K562 (cell line): ENCODE data around the gene CCDC183. TPM values are rescaled to one million over a fixed set of nuclear protein-coding genes. Genes with fewer than 3 reads are reported as not detected.

Experiments used
- ATAC-seq: fragments of 200-7000 bp; cut with Tn5 transposase; 3 replicates; pipeline ENCODE4 v1.9.1; 2020; ENCODE audit warnings: moderate library complexity
- BruUV-seq: library from RNA; stranded (reverse); fragments of 400-500 nt; replicated peaks from 2 replicates; lab custom pipeline; 2021; lab: Mats Ljungman, UMichigan
- CTCF ChIA-PET: fragments of 300-600 bp; formaldehyde crosslinking; extraction: SDS; loops from one replicate; lab custom pipeline; 2021; ENCODE audit warnings: low intra/inter-chr PET ratio; lab: Yijun Ruan, JAX
- POLR2A ChIA-PET: fragments of 300-600, 350-650 bp; sonication (Branson Sonifier 250); formaldehyde crosslinking; extraction: SDS; loops from one replicate; lab custom pipeline; 2021; ENCODE audit warnings: antibody characterized with exemption, inconsistent platforms; lab: Yijun Ruan, JAX
- DNase-seq, 4 experiments: peaks; one replicate each; pipeline versions ENCODE4 v3.0.0 to v3.0.0-alpha.2; 2011 to 2018; ENCODE audit warnings: low spot score in 3 of 4, mixed read lengths in 3 of 4; ENCODE audit errors: extremely low read depth in 1 of 4
- FAIRE-seq: peaks from 2 replicates; lab custom pipeline; 2011; peaks lifted over from hg19 to GRCh38; lab: Jason Lieb, UNC
- H2AFZ ChIP-seq: 2 replicates; pipeline ENCODE4 v1.6.0; 2011; ENCODE audit warnings: low read depth, low read length, control low read depth, inconsistent platforms
- H3K27ac ChIP-seq: fragments of 200-600 bp; 3 replicates; pipeline ENCODE4 v1.8.0; 2011; ENCODE audit warnings: low read depth, mild to moderate bottlenecking, control low read depth, inconsistent platforms, low read length, moderate library complexity, mixed read lengths; ENCODE audit errors: extremely low read depth
- H3K27me3 ChIP-seq, 2 experiments: fragments of 300-600 bp in 1 of 2; 2 replicates in 1 of 2; 3 replicates in 1 of 2; pipeline versions ENCODE4 v1.6.0 to v1.8.0; 2011; ENCODE audit warnings: inconsistent platforms in 2 of 2, low read length in 2 of 2, mild to moderate bottlenecking in 1 of 2, mixed read lengths in 1 of 2, moderate library complexity in 1 of 2; ENCODE audit not compliant: control insufficient read depth in 2 of 2, insufficient read depth in 2 of 2
- H3K36me3 ChIP-seq: fragments of 300-600 bp; 3 replicates; pipeline ENCODE4 v1.8.0; 2011; ENCODE audit warnings: mild to moderate bottlenecking, low read length, inconsistent platforms; ENCODE audit not compliant: control insufficient read depth, insufficient read depth
- H3K4me1 ChIP-seq, 2 experiments: fragments of 200-600 bp in 1 of 2; replicated peaks in 1 of 2; 2 replicates in 1 of 2; 3 replicates in 1 of 2; pipeline versions ENCODE4 v1.5.1 to v1.8.0; 2011; ENCODE audit warnings: inconsistent platforms in 2 of 2, low read length in 2 of 2, mild to moderate bottlenecking in 1 of 2, mixed read lengths in 1 of 2, moderate library complexity in 1 of 2; ENCODE audit not compliant: control insufficient read depth in 2 of 2, insufficient read depth in 2 of 2
- H3K4me2 ChIP-seq: 2 replicates; pipeline ENCODE4 v1.6.1; 2011; ENCODE audit warnings: low read length, control low read depth, inconsistent platforms, mixed read lengths; ENCODE audit not compliant: insufficient read depth
- H3K4me3 ChIP-seq: fragments of 200-600 bp; sonication (generic), shearing (Covaris generic); 2 replicates; pipeline ENCODE4 v1.5.1; 2016; ENCODE audit warnings: control low read depth, inconsistent platforms
- H3K79me2 ChIP-seq: fragments of 200-600 bp; 3 replicates; pipeline ENCODE4 v1.8.0; 2011; ENCODE audit warnings: low read length, inconsistent platforms; ENCODE audit not compliant: control insufficient read depth, insufficient read depth
- H3K9ac ChIP-seq, 2 experiments: 2 replicates each; pipeline versions ENCODE4 v1.6.0 to v1.6.1; 2011; ENCODE audit warnings: low read depth in 2 of 2, low read length in 2 of 2, control low read depth in 1 of 2, inconsistent platforms in 1 of 2, mild to moderate bottlenecking in 1 of 2, mixed read lengths in 1 of 2; ENCODE audit not compliant: insufficient read depth in 1 of 2
- H3K9me1 ChIP-seq: one replicate; pipeline ENCODE4 v1.6.0; 2011; ENCODE audit warnings: inconsistent platforms, mild to moderate bottlenecking, low read length, moderate library complexity; ENCODE audit not compliant: control insufficient read depth, insufficient read depth
- H3K9me3 ChIP-seq: replicated peaks from 2 replicates; pipeline ENCODE4 v1.5.1; 2011; ENCODE audit warnings: low read depth, low read length, inconsistent platforms; ENCODE audit not compliant: control insufficient read depth, insufficient read depth
- H4K20me1 ChIP-seq: replicated peaks from 2 replicates; pipeline ENCODE4 v1.6.1; 2011; ENCODE audit warnings: low read length, inconsistent platforms, mixed read lengths; ENCODE audit not compliant: control insufficient read depth, insufficient read depth
- KLF13 ChIP-seq: fragments of 450-650 bp; IDR thresholded peaks from 2 replicates; pipeline ENCODE4 v1.6.1; 2016; ENCODE audit warnings: missing genetic modification characterization, low read depth, mild to moderate bottlenecking, missing compliant biosample characterization, moderate library complexity, borderline replicate concordance
- KLF6 ChIP-seq: fragments of 250-450 bp; sonication (Bioruptor Pico); IDR thresholded peaks from 2 replicates; pipeline ENCODE4 v1.4.0; 2020; ENCODE audit warnings: mild to moderate bottlenecking, moderate library complexity, borderline replicate concordance
- POLR2B ChIP-seq: fragments of 450-650 bp; IDR thresholded peaks from 2 replicates; pipeline ENCODE4 v1.6.1; 2018; ENCODE audit warnings: low read depth; ENCODE audit not compliant: partially characterized antibody
- PTRF ChIP-seq: fragments of 450-650 bp; IDR thresholded peaks from 2 replicates; pipeline ENCODE4 v1.6.1; 2016; ENCODE audit warnings: mild to moderate bottlenecking, missing genetic modification characterization, missing compliant biosample characterization
- RBFOX2 ChIP-seq: fragments of 200-400 bp; formaldehyde crosslinking; IDR thresholded peaks from 2 replicates; pipeline ENCODE4 v1.6.1; 2017; ENCODE audit warnings: low read depth, mild to moderate bottlenecking, low read length, moderate library complexity
- ZNF274 ChIP-seq: IDR thresholded peaks from 2 replicates; pipeline ENCODE4 v1.6.1; 2011; ENCODE audit warnings: low read depth, mild to moderate bottlenecking, low read length, moderate library complexity, borderline replicate concordance
- WGBS: fragments of 100-300 bp; shearing (Covaris generic); methylation state at CpG from one replicate; pipeline ENCODE4 v1.1.6; 2016; ENCODE audit warnings: low coverage, mixed read lengths; ENCODE audit not compliant: insufficient coverage; ENCODE audit errors: missing lambda C conversion rate; 5-methylcytosine and 5-hydroxymethylcytosine counted together
- in situ Hi-C: fragments of 300-500 bp; cut with MboI; formaldehyde crosslinking; loops from 4 replicates; pipeline ENCODE4 v1.15.0; 2018; ENCODE audit warnings: inconsistent platforms, mixed read lengths
- intact Hi-C: fragments of 100-400 bp; cut with micrococcal nuclease; formaldehyde crosslinking; loops from 2 replicates; pipeline ENCODE4 v1.14.2; 2022
- polyA plus RNA-seq, 8 experiments: library from polyadenylated mRNA; depleted of rRNA in 4 of 8; stranded (reverse) in 5 of 8; unstranded in 3 of 8; fragments of >200 nt; fragmentation: Nextera tagmentation in 2 of 8; fragmentation: Illumina TruSeq in 1 of 8; extraction: Ambion mirVana in 2 of 8; extraction: Trizol in 1 of 8; gene quantifications; 2 replicates each; pipeline versions ENCODE4 v1.2.1 to v1.2.3, GENCODE V29; 2011 to 2014; ENCODE audit warnings: inconsistent platforms in 1 of 8, missing spikeins in 1 of 8
- total RNA-seq, 7 experiments: library from RNA; depleted of rRNA in 6 of 7; stranded (reverse); fragments of >200 nt in 6 of 7; fragmentation: Illumina TruSeq in 2 of 7; extraction: Trizol in 2 of 7; gene quantifications; 2 replicates each; pipeline versions ENCODE4 v1.2.1 to v1.2.3, GENCODE V29; 2011 to 2021; ENCODE audit warnings: low replicate concordance in 1 of 7

CCDC183 gene
- total and polyA plus RNA-seq, 9 of the 15 experiments (the other 6 are each of a cell fraction or from before 2014, with no cell fraction given), result 0.21 to 0.60 (median 0.29) TPM; not detected in 4

DNA sequence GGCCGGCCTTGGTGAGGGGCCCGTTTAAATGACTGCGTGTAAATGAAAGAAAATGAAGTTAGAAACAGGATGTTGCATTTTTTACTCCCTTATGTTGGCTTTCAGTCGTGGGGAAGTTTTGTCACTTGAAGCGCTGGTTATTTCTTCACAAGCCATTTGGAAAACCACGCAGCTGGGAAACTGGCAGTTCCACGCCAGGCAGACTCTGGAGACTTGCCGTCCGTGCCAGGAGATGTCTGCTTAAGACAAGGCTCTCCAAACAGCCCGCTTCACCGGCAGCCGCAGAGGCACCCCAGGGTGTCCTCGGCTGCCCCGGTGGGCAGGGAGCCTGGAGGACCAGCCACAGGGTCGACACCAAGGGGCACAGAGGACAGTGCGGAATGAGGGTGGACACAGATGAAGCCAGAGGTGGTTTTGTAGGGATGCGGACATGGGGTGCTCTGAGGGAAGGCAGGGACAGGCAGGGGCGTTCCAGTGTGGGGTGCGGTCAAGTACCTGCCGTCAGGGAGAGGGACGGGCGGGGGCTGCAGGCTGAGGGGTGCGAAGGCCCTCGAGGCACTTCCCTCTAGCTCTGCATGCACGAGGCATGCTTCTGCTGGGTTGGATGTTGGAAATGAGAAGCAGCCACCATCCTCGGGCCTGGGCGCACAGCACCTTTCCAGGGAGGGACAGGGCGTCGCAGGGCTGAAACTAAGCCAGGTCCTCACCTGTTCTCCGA, 35.0 kb downstream of the CCDC183 start:
- in situ Hi-C loops, result no loop called here
- no peak for ATAC-seq
- Histone ChIP-seq H3K36me3 (peaks cover 90% of the 10 kb centered on the region), H3K4me3 (no peak overlapping the region), H2AFZ (no peak overlapping the region), H3K27me3 (no peaks in the 10 kb centered on the region), H3K4me1 (peaks cover 0 to 53% of the 10 kb centered on the region in 2 experiments; a peak in 1 of 5 replicates), H3K9me1 (peaks cover 3% of the 10 kb centered on the region), H3K9ac (no peak overlapping the region), H3K9me3 (no peaks in the 10 kb centered on the region), H3K27ac (no peak overlapping the region), H3K4me2 (no peak overlapping the region), H3K79me2 (no peaks in the 10 kb centered on the region), H4K20me1 (no peaks in the 10 kb centered on the region; the same call in 1 of the 2 replicates)
- TF ChIP-seq RBFOX2, result 0 out of 2 replicates have a peak, but pooled peaks have one; percentile 36
- TF ChIP-seq ZNF274, result no peak
- no peak for TF ChIP-seq PTRF (tag)
- TF ChIP-seq POLR2B, result peak; percentile 29
- no peak for TF ChIP-seq KLF6
- no peak for TF ChIP-seq KLF13 (tag)
- intact Hi-C loops, result no loop called here
- BruUV-seq, result no TSS peak
- POLR2A ChIA-PET, result interaction anchor here (0.6 to 1.9 kb wide), 3 partner anchors 9 to 51 kb away, joined by 3 to 10 read pairs (median 4); partner anchors contain the start of gene AJM1
- CTCF ChIA-PET, result no interaction called here
- no peak for FAIRE-seq
- no peak for DNase-seq
- WGBS, result 94% methylated on average over 28 of the region's 30 CpGs
